Naive thymus-derived CD4-positive, alpha-beta T cell (primary cell): Measurements from ENCODE around the gene LRRC46. TPM values are rescaled to one million over a fixed set of nuclear protein-coding genes. Genes with fewer than 3 reads are reported as not detected.

Experiments used
- ATAC-seq: fragments of 150-1000 bp; cut with Tn5 transposase; 2 replicates; pipeline ENCODE4 v1.10.0; 2021; ENCODE audit warnings: mild to moderate bottlenecking, moderate library complexity
- CTCF ChIA-PET: fragments of 350-600 bp; sonication (Branson Sonifier 250); formaldehyde crosslinking; loops from one replicate; lab custom pipeline; 2021; ENCODE audit warnings: antibody characterized with exemption; lab: Charles Lee
- POLR2A ChIA-PET: fragments of 350-600 bp; sonication (Branson Sonifier 250); formaldehyde crosslinking; loops from one replicate; lab custom pipeline; 2021; ENCODE audit warnings: antibody characterized with exemption, inconsistent platforms; lab: Charles Lee
- DNase-seq, 9 donors: peaks; one replicate each; pipeline versions ENCODE4 v3.0.0 to v3.0.0-alpha.2; 2020 to 2022; ENCODE audit warnings: mixed read lengths in 1 of 9
- H3K27ac ChIP-seq: one replicate; pipeline ENCODE4 v1.7.0; 2013; ENCODE audit warnings: mild to moderate bottlenecking, low read depth, low read length, moderate library complexity
- H3K27me3 ChIP-seq, 2 donors: one replicate each; pipeline ENCODE4 v1.7.0; 2013; ENCODE audit warnings: low read length in 2 of 2, mild to moderate bottlenecking in 2 of 2, moderate library complexity in 2 of 2; ENCODE audit not compliant: control insufficient read depth in 2 of 2, insufficient read depth in 2 of 2
- H3K36me3 ChIP-seq, 3 experiments: 1 replicate in 2 of 3; 2 replicates in 1 of 3; pipeline ENCODE4 v1.7.0; 2013; ENCODE audit warnings: low read length in 3 of 3, mild to moderate bottlenecking in 3 of 3, moderate library complexity in 1 of 3; ENCODE audit not compliant: insufficient read depth in 3 of 3, control insufficient read depth in 2 of 3
- H3K4me1 ChIP-seq, 2 donors: one replicate each; pipeline ENCODE4 v1.7.0; 2013; ENCODE audit warnings: low read length in 2 of 2, mild to moderate bottlenecking in 2 of 2, moderate library complexity in 1 of 2; ENCODE audit not compliant: control insufficient read depth in 2 of 2, insufficient read depth in 2 of 2
- H3K4me3 ChIP-seq: 2 replicates; pipeline ENCODE4 v1.7.0; 2013; ENCODE audit warnings: mild to moderate bottlenecking, low read length
- H3K9me3 ChIP-seq, 3 experiments: 1 replicate in 2 of 3; 2 replicates in 1 of 3; pipeline ENCODE4 v1.7.0; 2013; ENCODE audit warnings: low read length in 3 of 3; ENCODE audit not compliant: control insufficient read depth in 2 of 3
- H3K27ac Mint-ChIP-seq, 9 donors: one replicate each; pipeline ENCODE4 v1.8.0; 2020 to 2022; ENCODE audit warnings: mixed read lengths in 9 of 9, mild to moderate bottlenecking in 8 of 9, moderate library complexity in 5 of 9, inconsistent platforms in 2 of 9
- H3K27me3 Mint-ChIP-seq, 5 donors: one replicate each; pipeline ENCODE4 v1.8.0; 2021 to 2022; ENCODE audit warnings: mixed read lengths in 5 of 5, mild to moderate bottlenecking in 1 of 5
- H3K36me3 Mint-ChIP-seq, 5 donors: one replicate each; pipeline ENCODE4 v1.8.0; 2020 to 2022; ENCODE audit warnings: mixed read lengths in 5 of 5, mild to moderate bottlenecking in 3 of 5, inconsistent platforms in 1 of 5
- H3K4me1 Mint-ChIP-seq, 7 donors: one replicate each; pipeline ENCODE4 v1.8.0; 2020 to 2022; ENCODE audit warnings: mixed read lengths in 7 of 7, mild to moderate bottlenecking in 3 of 7, inconsistent platforms in 1 of 7
- H3K4me3 Mint-ChIP-seq, 10 donors: one replicate each; pipeline ENCODE4 v1.8.0; 2020 to 2022; ENCODE audit warnings: mild to moderate bottlenecking in 10 of 10, mixed read lengths in 10 of 10, moderate library complexity in 6 of 10, inconsistent platforms in 2 of 10
- H3K9me3 Mint-ChIP-seq, 11 donors: one replicate each; pipeline ENCODE4 v1.8.0; 2020 to 2022; ENCODE audit warnings: mixed read lengths in 11 of 11, mild to moderate bottlenecking in 4 of 11, inconsistent platforms in 1 of 11, moderate library complexity in 1 of 11
- intact Hi-C, 2 donors: fragments of 100-400 bp; cut with micrococcal nuclease; formaldehyde crosslinking; loops; one replicate each; pipeline ENCODE4 v1.15.1; 2023
- polyA plus RNA-seq, 2 donors: library from polyadenylated mRNA; unstranded; fragments of 300-500 nt; fragmentation: Illumina TruSeq; gene quantifications; one replicate each; pipeline ENCODE4 v1.2.3, GENCODE V29; 2021
- total RNA-seq, 6 experiments: library from RNA in 5 of 6; stranded (reverse) in 5 of 6; gene quantifications; 1 replicate in 5 of 6; 2 replicates in 1 of 6; pipeline ENCODE4 v1.2.3 and lab custom pipeline; 2021 to 2026

The LRRC46 gene
- total and polyA plus RNA-seq, 7 experiments from 2014 or later = 0.20 to 1.8 (median 1.2) TPM

GRCh38 chr17:47850373-47850691 is 18.9 kb downstream of the LRRC46 start:
- Histone ChIP-seq H3K4me1 (peaks cover 6 to 14% of the 10 kb centered on the region in 2 donors), H3K4me3 (peak overlapping the region; percentile 20), H3K36me3 (no peaks in the 10 kb centered on the region), H3K27ac (no peak overlapping the region), H3K9me3 (no peaks in the 10 kb centered on the region), H3K27me3 (peaks cover 6 to 41% of the 10 kb centered on the region in 2 donors)
- intact Hi-C loops = loop anchor here in 1 of 2 donors (2.0 kb wide), 1 partner anchor 14 kb away; no protein-coding TSS in a partner anchor
- ChIA-PET CTCF (interaction anchor here (0.5 to 1.1 kb wide), 2 partner anchors 40 to 672 kb away, joined by 3 to 5 read pairs; no protein-coding TSS in a partner anchor), POLR2A (interaction anchor here (4.2 to 6.6 kb wide), 2 partner anchors 40 to 45 kb away, joined by 17 to 38 read pairs; partner anchors contain the start of gene SP2)
- peaks cover 69 to 94% (median 79%) of the 10 kb centered on the region in 5 donors for H3K27me3 Mint-ChIP-seq
- no peaks in the 10 kb centered on the region for H3K36me3 Mint-ChIP-seq
- peaks cover 0 to 6% (median 0%) of the 10 kb centered on the region in 11 donors for H3K9me3 Mint-ChIP-seq
- no peak for DNase-seq
- H3K4me1 Mint-ChIP-seq = peaks cover 18 to 39% (median 22%) of the 10 kb centered on the region in 7 donors
- H3K27ac Mint-ChIP-seq = peak overlapping the region in 1 of 9 donors; percentile 51
- H3K4me3 Mint-ChIP-seq = peak overlapping the region; percentile 38 to 80 (median 66)
- ATAC-seq = no peak

GRCh38 chr17:47850692-47851573 is 19.5 kb downstream of the LRRC46 start, which contains the start of gene SP6:
Gene SP6 (minus strand): TSS chr17:47851163. CDS start chr17:47848429, 2,734 bp downstream.
- peak within 1 kb of the TSS; percentile 20 for H3K4me3 ChIP-seq
- peaks cover 18 to 39% (median 22%) of the 10 kb centered on the region in 7 donors for H3K4me1 Mint-ChIP-seq
- H3K27ac Mint-ChIP-seq = peak within 1 kb of the TSS in 3 of 9 donors; percentile 11 to 51 (median 13)

GRCh38 chr17:47851764-47852112 is 20.3 kb downstream of the LRRC46 start:
- no peaks in the 10 kb centered on the region for H3K36me3 Mint-ChIP-seq
- peaks cover 18 to 39% (median 22%) of the 10 kb centered on the region in 7 donors for H3K4me1 Mint-ChIP-seq
- Histone ChIP-seq H3K27me3 (peaks cover 6 to 33% of the 10 kb centered on the region in 2 donors), H3K27ac (no peak overlapping the region), H3K4me3 (no peak overlapping the region), H3K4me1 (peaks cover 6 to 14% of the 10 kb centered on the region in 2 donors), H3K9me3 (no peaks in the 10 kb centered on the region), H3K36me3 (no peaks in the 10 kb centered on the region)
- ChIA-PET CTCF (no interaction called here), POLR2A (no interaction called here)
- DNase-seq = no peak
- no peak for ATAC-seq
- intact Hi-C loops = loop anchor here in 1 of 2 donors (2.0 kb wide), 1 partner anchor 13 kb away; no protein-coding TSS in a partner anchor
- H3K27ac Mint-ChIP-seq = peak overlapping the region in 1 of 9 donors; percentile 13
- peaks cover 0 to 6% (median 0%) of the 10 kb centered on the region in 11 donors for H3K9me3 Mint-ChIP-seq
- peaks cover 60 to 94% (median 70%) of the 10 kb centered on the region in 5 donors for H3K27me3 Mint-ChIP-seq
- H3K4me3 Mint-ChIP-seq = peak overlapping the region in 8 of 10 donors; percentile 22 to 80 (median 50)

More at GRCh38 chr17:47850692-47851573, 19.5 kb downstream of the LRRC46 start, which contains the start of gene SP6:
- intact Hi-C loops = loop anchor here in 1 of 2 donors (2.0 kb wide), 1 partner anchor 14 kb away; no protein-coding TSS in a partner anchor
- Mint-ChIP-seq H3K27me3 (peaks cover 63 to 94% (median 77%) of the 10 kb centered on the region in 5 donors), H3K4me3 (peak within 1 kb of the TSS; percentile 48 to 80 (median 68)), H3K9me3 (peaks cover 0 to 6% (median 0%) of the 10 kb centered on the region in 11 donors), H3K36me3 (no peaks in the 10 kb centered on the region)
- no peaks in the 10 kb centered on the region for H3K9me3 ChIP-seq
- H3K27ac ChIP-seq = no peak within 1 kb of the TSS
- ChIA-PET CTCF (interaction anchor here (0.5 to 1.1 kb wide), 2 partner anchors 39 to 671 kb away, joined by 3 to 5 read pairs; no protein-coding TSS in a partner anchor), POLR2A (interaction anchor here (4.2 kb wide), 1 partner anchor 40 kb away, joined by 17 read pairs; no protein-coding TSS in a partner anchor)
- ATAC-seq (peak; percentile 77), DNase-seq (peak in 4 of 9 donors; percentile 24 to 71 (median 38))
- H3K36me3 ChIP-seq = no peaks in the 10 kb centered on the region
- H3K4me1 ChIP-seq = peaks cover 6 to 14% of the 10 kb centered on the region in 2 donors
- H3K27me3 ChIP-seq = peaks cover 6 to 39% of the 10 kb centered on the region in 2 donors

GRCh38 chr17:47852113-47852949 is 20.9 kb downstream of the LRRC46 start:
- Mint-ChIP-seq H3K4me3 (peak overlapping the region; percentile 22 to 80 (median 58)), H3K4me1 (peaks cover 15 to 36% (median 22%) of the 10 kb centered on the region in 7 donors), H3K9me3 (peaks cover 0 to 6% (median 0%) of the 10 kb centered on the region in 11 donors), H3K27me3 (peaks cover 54 to 91% (median 64%) of the 10 kb centered on the region in 5 donors), H3K36me3 (no peaks in the 10 kb centered on the region), H3K27ac (peak overlapping the region in 2 of 9 donors; percentile 38 to 78)
- Histone ChIP-seq H3K4me3 (no peak overlapping the region), H3K27me3 (peaks cover 6 to 33% of the 10 kb centered on the region in 2 donors), H3K4me1 (peaks cover 6 to 14% of the 10 kb centered on the region in 2 donors), H3K27ac (no peak overlapping the region), H3K9me3 (no peaks in the 10 kb centered on the region), H3K36me3 (no peaks in the 10 kb centered on the region)
- POLR2A ChIA-PET = no interaction called here
- ATAC-seq (no peak), DNase-seq (no peak)
- CTCF ChIA-PET = interaction anchor here (0.5 to 1.3 kb wide), 2 partner anchors 37 to 38 kb away, joined by 3 read pairs; no protein-coding TSS in a partner anchor
- intact Hi-C loops = no loop called here

- Mint-ChIP-seq H3K27me3 (peaks cover 50 to 89% (median 59%) of the 10 kb centered on the region in 5 donors), H3K4me1 (peaks cover 15 to 36% (median 22%) of the 10 kb centered on the region in 7 donors), H3K27ac (peak overlapping the region in 1 of 9 donors; percentile 5), H3K36me3 (no peaks in the 10 kb centered on the region), H3K9me3 (peaks cover 0 to 6% (median 0%) of the 10 kb centered on the region in 11 donors), H3K4me3 (no peak overlapping the region)
- Histone ChIP-seq H3K27me3 (peaks cover 6 to 21% of the 10 kb centered on the region in 2 donors), H3K4me3 (no peak overlapping the region), H3K36me3 (no peaks in the 10 kb centered on the region), H3K4me1 (peaks cover 6 to 14% of the 10 kb centered on the region in 2 donors), H3K27ac (no peak overlapping the region), H3K9me3 (no peaks in the 10 kb centered on the region)
- ChIA-PET CTCF (interaction anchor here (0.6 kb wide), 1 partner anchor 28 kb away, joined by 5 read pairs; no protein-coding TSS in a partner anchor), POLR2A (no interaction called here)
- DNase-seq (no peak), ATAC-seq (no peak)
- intact Hi-C loops = no loop called here
These were observed 22.1 kb downstream of the LRRC46 start for GRCh38 chr17:47853616-47854015.
